ENCODE data around the gene SP3. TPM values are rescaled to one million over a fixed set of nuclear protein-coding genes. Genes with fewer than 3 reads are reported as not detected.

The SP3 gene
- total RNA-seq, 1 experiment from 2014 or later, result 84.5 TPM

DNA sequence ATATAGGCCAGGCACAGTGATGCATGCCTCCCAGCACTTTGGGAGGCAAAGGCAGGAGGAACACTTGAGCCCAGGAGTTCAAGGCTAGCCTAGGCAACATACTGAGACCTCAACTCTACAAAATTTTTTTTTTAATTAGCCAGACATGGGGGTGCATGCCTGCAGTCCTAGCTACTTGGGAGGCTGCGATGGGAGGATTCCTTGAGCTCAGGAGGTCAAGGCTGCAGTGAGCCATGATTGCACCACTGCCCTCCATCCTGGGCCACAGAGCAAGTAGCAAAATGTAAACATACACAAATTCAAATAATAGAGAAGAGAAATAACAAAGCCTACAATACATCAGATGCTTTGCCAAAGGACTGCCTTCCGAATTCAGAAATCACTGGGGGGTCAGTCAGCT, 7.0 kb upstream of the SP3 start:
- CTCF ChIA-PET, result interaction anchor here (0.6 kb wide), 1 partner anchor 68 kb away, joined by 5 read pairs; no protein-coding TSS in a partner anchor
- Histone ChIP-seq H3K36me3 (ENCODE audit: insufficient read depth, low read length, poor library complexity, severe bottlenecking) (no peaks in the 10 kb centered on the region), H3K27me3 (replicated peaks; ENCODE audit: insufficient read depth, low read depth, low read length, poor library complexity) (no peaks in the 10 kb centered on the region), H3K27ac (ENCODE audit: low read depth, low read length, poor library complexity, severe bottlenecking) (no peak overlapping the region), H3K9me3 (ENCODE audit: low read depth, low read length, poor library complexity, severe bottlenecking) (no peaks in the 10 kb centered on the region), H3K4me3 (ENCODE audit: low read depth, low read length, poor library complexity, severe bottlenecking) (no peak overlapping the region), H3K4me1 (ENCODE audit: insufficient read depth, low read length, poor library complexity, severe bottlenecking) (no peaks in the 10 kb centered on the region)
- no TSS peak for BruUV-seq (replicated peaks)
- TF ChIP-seq CTCF (conservative IDR thresholded peaks at IDR 0.05; ENCODE audit: low read depth, low read length) (no peak), EZH2 (IDR thresholded peaks at IDR 0.05; ENCODE audit: borderline replicate concordance, low read depth, low read length, poor library complexity, severe bottlenecking) (no peak)
- intact Hi-C loops (cut with micrococcal nuclease; ENCODE audit: unreplicated experiment), result no loop called here
- no peak for DNase-seq (ENCODE audit: low spot score)
- POLR2A ChIA-PET (ENCODE audit: low non-redundant PET), result no interaction called here

GRCh38 chr2:173970516-173970924, 5.3 kb upstream of the SP3 start:
- ChIA-PET CTCF (no interaction called here), POLR2A (ENCODE audit: low non-redundant PET) (no interaction called here)
- intact Hi-C loops (cut with micrococcal nuclease; ENCODE audit: unreplicated experiment), result no loop called here
- no peak for TF ChIP-seq EZH2 (IDR thresholded peaks at IDR 0.05; ENCODE audit: borderline replicate concordance, low read depth, low read length, poor library complexity, severe bottlenecking)
- TF ChIP-seq CTCF (conservative IDR thresholded peaks at IDR 0.05; ENCODE audit: low read depth, low read length), result no peak
- H3K27me3 ChIP-seq (replicated peaks; ENCODE audit: insufficient read depth, low read depth, low read length, poor library complexity), result no peaks in the 10 kb centered on the region
- no peak for DNase-seq (ENCODE audit: low spot score)
- no peak overlapping the region for H3K4me3 ChIP-seq (ENCODE audit: low read depth, low read length, poor library complexity, severe bottlenecking)
- no peak overlapping the region for H3K27ac ChIP-seq (ENCODE audit: low read depth, low read length, poor library complexity, severe bottlenecking)
- no TSS peak for BruUV-seq (replicated peaks)
- H3K4me1 ChIP-seq (ENCODE audit: insufficient read depth, low read length, poor library complexity, severe bottlenecking), result peaks cover 7% of the 10 kb centered on the region
- H3K9me3 ChIP-seq (ENCODE audit: low read depth, low read length, poor library complexity, severe bottlenecking), result no peaks in the 10 kb centered on the region
- no peaks in the 10 kb centered on the region for H3K36me3 ChIP-seq (ENCODE audit: insufficient read depth, low read length, poor library complexity, severe bottlenecking)

DNA sequence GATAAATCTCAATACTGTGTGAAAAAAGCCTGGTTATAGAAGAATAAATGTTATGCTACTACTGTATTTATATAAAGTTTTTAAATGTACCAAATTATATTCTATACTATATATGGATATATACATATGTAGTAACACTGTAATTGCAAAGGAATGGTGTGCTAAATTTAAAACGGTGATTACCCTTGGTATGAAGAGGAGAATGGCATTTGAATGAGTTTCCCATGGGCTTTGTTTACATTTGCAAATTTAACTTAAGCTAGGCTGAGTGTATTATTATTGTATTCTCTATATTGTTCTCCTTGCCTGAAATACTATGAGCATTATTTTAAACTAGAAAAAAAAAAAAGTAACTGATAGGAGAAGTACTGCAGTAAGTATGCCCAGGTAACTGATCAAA, 4.7 kb upstream of the SP3 start:
- POLR2A ChIA-PET (ENCODE audit: low non-redundant PET), result no interaction called here
- intact Hi-C loops (cut with micrococcal nuclease; ENCODE audit: unreplicated experiment), result loop anchor here (5.0 kb wide), 1 partner anchor 72 kb away; no protein-coding TSS in a partner anchor
- Histone ChIP-seq H3K27me3 (replicated peaks; ENCODE audit: insufficient read depth, low read depth, low read length, poor library complexity) (no peaks in the 10 kb centered on the region), H3K36me3 (ENCODE audit: insufficient read depth, low read length, poor library complexity, severe bottlenecking) (no peaks in the 10 kb centered on the region), H3K4me1 (ENCODE audit: insufficient read depth, low read length, poor library complexity, severe bottlenecking) (peaks cover 7% of the 10 kb centered on the region), H3K9me3 (ENCODE audit: low read depth, low read length, poor library complexity, severe bottlenecking) (no peaks in the 10 kb centered on the region), H3K27ac (ENCODE audit: low read depth, low read length, poor library complexity, severe bottlenecking) (no peak overlapping the region), H3K4me3 (ENCODE audit: low read depth, low read length, poor library complexity, severe bottlenecking) (no peak overlapping the region)
- BruUV-seq (replicated peaks), result no TSS peak
- no peak for DNase-seq (ENCODE audit: low spot score)
- TF ChIP-seq CTCF (conservative IDR thresholded peaks at IDR 0.05; ENCODE audit: low read depth, low read length) (no peak), EZH2 (IDR thresholded peaks at IDR 0.05; ENCODE audit: borderline replicate concordance, low read depth, low read length, poor library complexity, severe bottlenecking) (no peak)
- CTCF ChIA-PET, result no interaction called here

Data from A673 (cell line).